Left lung (tissue), 10 donors: ENCODE measurements around the gene ZNF362. TPM values are rescaled to one million over a fixed set of nuclear protein-coding genes. Genes with fewer than 3 reads are reported as not detected.

Experiments used
- ATAC-seq: fragments of 200-7000 bp; cut with Tn5 transposase; one replicate; pipeline ENCODE4 v1.9.1; 2020; ENCODE audit warnings: moderate library complexity
- DNase-seq, 4 donors: peaks; one replicate each; pipeline ENCODE4 v3.0.0-alpha.2; 2013 to 2020
- H3K27ac ChIP-seq, 2 donors: fragments of 200-600 bp; sonication (generic) in 1 of 2; one replicate each; pipeline versions ENCODE4 v1.5.0 to v1.8.0; 2020 to 2021
- H3K27me3 ChIP-seq, 2 donors: fragments of 200-600 bp; sonication (generic) in 1 of 2; one replicate each; pipeline versions ENCODE4 v1.5.0 to v1.8.0; 2020 to 2021
- H3K36me3 ChIP-seq, 2 donors: fragments of 200-600 bp; sonication (generic) in 1 of 2; one replicate each; pipeline versions ENCODE4 v1.5.0 to v1.8.0; 2020 to 2021
- H3K4me1 ChIP-seq, 2 donors: fragments of 200-600 bp; one replicate each; pipeline ENCODE4 v1.8.0; 2021
- H3K4me3 ChIP-seq, 2 donors: fragments of 200-600 bp; sonication (generic) in 1 of 2; one replicate each; pipeline versions ENCODE4 v1.5.0 to v1.8.0; 2020 to 2021; ENCODE audit warnings: mild to moderate bottlenecking in 1 of 2
- H3K9me3 ChIP-seq, 2 donors: fragments of 200-600 bp; sonication (generic) in 1 of 2; one replicate each; pipeline versions ENCODE4 v1.5.0 to v1.8.0; 2020 to 2021
- intact Hi-C, 2 donors: fragments of 100-400 bp; cut with DNase I; formaldehyde crosslinking; loops; one replicate each; pipeline versions ENCODE4 v1.11.2 to v1.14.2; 2022
- polyA plus RNA-seq, 6 donors: library from polyadenylated mRNA; unstranded; fragments of 120-200 nt; gene quantifications; one replicate each; pipeline ENCODE4 v1.2.1, GENCODE V29; 2013; ENCODE audit not compliant: insufficient read length in 6 of 6
- total RNA-seq, 2 donors: library from RNA; stranded (reverse); fragmentation: NEBNext Ultra II Directional; extraction: Animal tissue kit (Norgen Biotek cat#: 25700); gene quantifications; one replicate each; pipeline ENCODE4 v1.2.1, GENCODE V29; 2021
- TF ChIP-seq, protein P1 (sequence below), 2 donors: fragments of 200-600 bp; sonication (generic) in 1 of 2; IDR thresholded peaks; one replicate each; pipeline versions ENCODE4 v1.5.0 to v1.8.0; 2021; ENCODE audit warnings: antibody characterized with exemption in 2 of 2
- donor health status: DM: no; HTN: yes; CAD: no.
- donor health status: DM: no; HTN: no; CAD: no.

Gene ZNF362
- total and polyA plus RNA-seq, 8 donors: 25.9 to 60.0 (median 52.0) TPM

DNA sequence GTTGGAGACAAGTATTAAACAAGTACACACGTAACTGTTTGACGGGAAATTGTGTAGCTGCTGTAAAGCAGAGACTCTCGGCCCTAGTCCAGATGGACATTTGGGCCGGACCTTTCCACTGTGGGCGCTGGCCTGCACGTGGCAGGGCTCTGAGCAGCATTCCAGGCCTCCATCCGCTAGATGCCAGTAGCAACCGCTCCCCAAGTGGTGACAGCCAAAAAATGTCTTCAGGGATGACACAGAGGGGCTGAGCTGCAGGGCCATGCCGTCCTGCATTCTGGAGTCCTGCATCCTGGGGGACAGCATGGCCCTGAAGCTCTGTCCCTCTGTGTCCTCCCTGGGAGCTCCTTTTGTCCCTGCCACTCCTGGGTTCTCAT, 39.8 kb downstream of the ZNF362 start:
- peak in 1 of 4 donors; percentile 19 for DNase-seq
- no peaks in the 10 kb centered on the region for H3K27me3 ChIP-seq
- ATAC-seq: no peak
- no peak overlapping the region for H3K4me3 ChIP-seq
- peaks cover 6 to 26% of the 10 kb centered on the region in 2 donors for H3K4me1 ChIP-seq
- peaks cover 0 to 33% of the 10 kb centered on the region in 2 donors for H3K36me3 ChIP-seq
- TF ChIP-seq, protein P1, sequence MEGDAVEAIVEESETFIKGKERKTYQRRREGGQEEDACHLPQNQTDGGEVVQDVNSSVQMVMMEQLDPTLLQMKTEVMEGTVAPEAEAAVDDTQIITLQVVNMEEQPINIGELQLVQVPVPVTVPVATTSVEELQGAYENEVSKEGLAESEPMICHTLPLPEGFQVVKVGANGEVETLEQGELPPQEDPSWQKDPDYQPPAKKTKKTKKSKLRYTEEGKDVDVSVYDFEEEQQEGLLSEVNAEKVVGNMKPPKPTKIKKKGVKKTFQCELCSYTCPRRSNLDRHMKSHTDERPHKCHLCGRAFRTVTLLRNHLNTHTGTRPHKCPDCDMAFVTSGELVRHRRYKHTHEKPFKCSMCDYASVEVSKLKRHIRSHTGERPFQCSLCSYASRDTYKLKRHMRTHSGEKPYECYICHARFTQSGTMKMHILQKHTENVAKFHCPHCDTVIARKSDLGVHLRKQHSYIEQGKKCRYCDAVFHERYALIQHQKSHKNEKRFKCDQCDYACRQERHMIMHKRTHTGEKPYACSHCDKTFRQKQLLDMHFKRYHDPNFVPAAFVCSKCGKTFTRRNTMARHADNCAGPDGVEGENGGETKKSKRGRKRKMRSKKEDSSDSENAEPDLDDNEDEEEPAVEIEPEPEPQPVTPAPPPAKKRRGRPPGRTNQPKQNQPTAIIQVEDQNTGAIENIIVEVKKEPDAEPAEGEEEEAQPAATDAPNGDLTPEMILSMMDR (IDR thresholded peaks at IDR 0.05): no peak
- no peak overlapping the region for H3K27ac ChIP-seq
- intact Hi-C loops: loop anchor here in 1 of 2 donors (5.0 kb wide), 2 partner anchors 71 to 171 kb away; no protein-coding TSS in a partner anchor
- no peaks in the 10 kb centered on the region for H3K9me3 ChIP-seq

DNA sequence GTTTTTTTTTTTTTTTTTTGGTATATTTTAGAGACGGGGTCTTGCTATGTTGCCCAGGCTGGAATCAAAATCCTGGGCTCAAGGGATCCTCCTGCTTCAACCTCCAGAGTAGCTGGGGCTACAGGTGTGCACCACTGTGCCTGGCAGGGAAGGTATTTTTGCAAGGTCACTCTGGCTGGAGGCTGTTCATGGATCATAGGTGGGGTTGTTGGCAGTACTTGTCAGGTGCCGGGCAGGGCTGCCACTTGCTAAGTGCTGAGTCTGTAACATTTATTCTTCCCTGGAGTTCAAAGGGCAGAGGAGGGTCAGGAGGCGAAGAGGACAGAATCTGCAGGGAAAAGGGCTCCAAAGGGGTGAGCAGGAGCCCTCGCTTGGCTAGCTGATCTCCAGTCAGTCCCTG, 40.5 kb downstream of the ZNF362 start:
- TF ChIP-seq, protein P1 (IDR thresholded peaks at IDR 0.05): no peak
- H3K4me3 ChIP-seq: no peak overlapping the region
- H3K27ac ChIP-seq: no peak overlapping the region
- H3K9me3 ChIP-seq: no peaks in the 10 kb centered on the region
- H3K27me3 ChIP-seq: no peaks in the 10 kb centered on the region
- peaks cover 0 to 33% of the 10 kb centered on the region in 2 donors for H3K36me3 ChIP-seq
- peak in 1 of 4 donors; percentile 18 for DNase-seq
- intact Hi-C loops: loop anchor here in 1 of 2 donors (5.0 kb wide), 2 partner anchors 70 to 170 kb away; no protein-coding TSS in a partner anchor
- H3K4me1 ChIP-seq: peaks cover 8 to 30% of the 10 kb centered on the region in 2 donors
- ATAC-seq: no peak

DNA sequence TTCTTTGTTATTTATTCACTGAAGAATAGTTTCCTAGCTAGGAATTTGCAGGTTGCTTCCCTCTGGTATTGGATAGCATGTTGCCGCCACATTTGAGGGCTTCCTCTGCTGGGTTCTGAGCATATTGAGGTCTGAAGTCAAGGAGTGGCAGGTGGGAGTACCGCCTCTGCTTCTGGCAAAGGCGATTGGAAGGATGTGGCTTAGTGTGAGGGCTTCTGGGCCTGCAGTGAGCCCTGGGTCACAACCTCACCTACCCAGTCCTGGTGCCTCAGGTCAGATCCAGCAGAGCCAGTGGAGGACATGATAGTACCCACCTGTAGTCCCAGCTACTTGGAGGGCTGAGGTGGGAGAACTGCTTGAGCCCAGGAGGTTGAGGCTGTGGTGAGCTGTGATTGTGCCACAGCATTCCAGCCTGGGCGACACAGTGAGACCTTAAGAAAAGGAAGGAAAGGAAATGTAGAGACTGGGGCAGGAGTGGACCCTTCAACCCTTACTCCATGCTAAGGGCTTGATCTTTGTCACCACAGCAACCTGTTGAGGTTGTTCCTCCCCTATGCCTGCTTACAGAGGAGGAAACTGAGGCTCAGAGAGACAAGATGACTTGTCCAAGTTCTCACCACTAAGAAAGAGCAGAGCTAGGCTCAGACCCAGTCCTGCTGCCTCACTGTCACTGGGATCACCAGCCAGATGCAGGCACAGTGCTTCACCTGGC, 41.8 kb downstream of the ZNF362 start:
- H3K4me3 ChIP-seq: no peak overlapping the region
- H3K27ac ChIP-seq: peak overlapping the region in 1 of 2 donors; percentile 39
- peak in 1 of 4 donors; percentile 22 for DNase-seq
- intact Hi-C loops: loop anchor here in 1 of 2 donors (5.0 kb wide), 2 partner anchors 69 to 169 kb away; no protein-coding TSS in a partner anchor
- TF ChIP-seq, protein P1 (IDR thresholded peaks at IDR 0.05): no peak
- H3K9me3 ChIP-seq: no peaks in the 10 kb centered on the region
- peaks cover 0 to 33% of the 10 kb centered on the region in 2 donors for H3K36me3 ChIP-seq
- ATAC-seq: no peak
- no peaks in the 10 kb centered on the region for H3K27me3 ChIP-seq
- H3K4me1 ChIP-seq: peaks cover 8 to 37% of the 10 kb centered on the region in 2 donors

DNA sequence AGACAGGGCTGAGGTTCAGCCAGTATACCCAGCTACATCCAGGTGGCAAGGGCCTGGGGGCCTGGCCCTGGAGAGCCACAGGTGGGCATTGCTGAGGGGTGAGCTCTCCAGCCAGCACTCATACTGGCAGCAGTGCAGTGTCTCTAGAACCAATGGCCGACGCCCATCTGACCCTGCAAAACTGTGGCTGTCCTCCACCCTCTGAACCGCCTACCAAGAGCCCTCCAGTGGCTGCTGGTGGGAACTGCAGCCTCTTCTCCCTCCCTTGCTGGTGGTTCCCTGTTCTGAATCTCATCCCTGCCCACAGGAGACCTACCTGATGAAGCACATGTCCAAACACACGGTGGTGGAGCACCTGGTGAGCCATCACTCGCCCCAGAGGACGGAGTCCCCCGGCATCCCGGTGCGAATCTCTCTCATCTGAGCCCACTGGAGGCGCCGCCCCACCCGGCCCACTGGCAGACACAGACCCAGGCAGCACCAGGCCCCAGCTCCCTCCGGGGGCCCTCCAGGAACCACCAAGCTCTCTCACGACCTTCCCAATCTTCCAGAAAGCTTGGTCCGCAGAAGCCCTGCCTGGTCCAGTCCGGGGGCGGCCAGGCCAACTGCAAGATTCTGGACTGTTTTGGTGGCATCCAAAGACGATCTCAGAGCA, 42.5 kb downstream of the ZNF362 start:
- Histone ChIP-seq H3K4me3 (no peak overlapping the region), H3K9me3 (no peaks in the 10 kb centered on the region), H3K4me1 (peaks cover 8 to 37% of the 10 kb centered on the region in 2 donors), H3K27ac (peak overlapping the region in 1 of 2 donors; percentile 39), H3K27me3 (no peaks in the 10 kb centered on the region), H3K36me3 (peaks cover 0 to 33% of the 10 kb centered on the region in 2 donors)
- DNase-seq (peak in 3 of 4 donors; percentile 48 to 91 (median 62)), ATAC-seq (peak; percentile 74)
- TF ChIP-seq, protein P1 (IDR thresholded peaks at IDR 0.05): peak; percentile 81 to 96
- intact Hi-C loops: loop anchor here in 1 of 2 donors (5.0 kb wide), 2 partner anchors 69 to 169 kb away; no protein-coding TSS in a partner anchor
